ENCODE measurements around the gene EXOC6B.
A peak's percentile ranks its signal among the peaks of the same experiment; 100 is the strongest.

The EXOC6B gene

GRCh38 chr2:72181616-72182015 is 644.2 kb downstream of the EXOC6B start:
- no peak for DNase-seq (ENCODE audit: low read depth in 2 of 2, low spot score in 1 of 2)

- DNase-seq (ENCODE audit: low read depth in 2 of 2, low spot score in 1 of 2), result no peak
Measured at GRCh38 chr2:72180351-72180750, 645.5 kb downstream of the EXOC6B start.

GRCh38 chr2:72178551-72178950 is 647.3 kb downstream of the EXOC6B start:
- no peak for DNase-seq (ENCODE audit: low read depth in 2 of 2, low spot score in 1 of 2)

GRCh38 chr2:72176281-72176680 is 649.6 kb downstream of the EXOC6B start:
- no peak for DNase-seq (ENCODE audit: low read depth in 2 of 2, low spot score in 1 of 2)

GRCh38 chr2:72175636-72176035 is 650.2 kb downstream of the EXOC6B start:
- no peak for DNase-seq (ENCODE audit: low read depth in 2 of 2, low spot score in 1 of 2)

GRCh38 chr2:72173640-72174321 is 652.1 kb downstream of the EXOC6B start:
- DNase-seq (ENCODE audit: low read depth in 2 of 2, low spot score in 1 of 2), result no peak

GRCh38 chr2:72172478-72172877 is 653.4 kb downstream of the EXOC6B start:
- DNase-seq (ENCODE audit: low read depth in 2 of 2, low spot score in 1 of 2), result no peak

- no peak for DNase-seq (ENCODE audit: low read depth in 2 of 2, low spot score in 1 of 2)
Measured at GRCh38 chr2:72166279-72166678, 659.6 kb downstream of the EXOC6B start.

- DNase-seq (ENCODE audit: low read depth in 2 of 2, low spot score in 1 of 2), result no peak
Measured at GRCh38 chr2:72165792-72166191, 660.0 kb downstream of the EXOC6B start.

GRCh38 chr2:72162574-72162973 is 663.3 kb downstream of the EXOC6B start:
- DNase-seq (ENCODE audit: low read depth in 2 of 2, low spot score in 1 of 2), result no peak

- no peak for DNase-seq (ENCODE audit: low read depth in 2 of 2, low spot score in 1 of 2)
Measured at GRCh38 chr2:72159211-72159993, 666.4 kb downstream of the EXOC6B start.

- DNase-seq (ENCODE audit: low read depth in 2 of 2, low spot score in 1 of 2), result no peak
Measured at GRCh38 chr2:72157871-72158771, 667.7 kb downstream of the EXOC6B start.

GRCh38 chr2:72156872-72157271 is 669.0 kb downstream of the EXOC6B start:
- DNase-seq (ENCODE audit: low read depth in 2 of 2, low spot score in 1 of 2), result no peak

GRCh38 chr2:72155737-72156136 is 670.1 kb downstream of the EXOC6B start:
- no peak for DNase-seq (ENCODE audit: low read depth in 2 of 2, low spot score in 1 of 2)

- DNase-seq (ENCODE audit: low read depth in 2 of 2, low spot score in 1 of 2), result no peak
Measured at GRCh38 chr2:72155151-72155550, 670.7 kb downstream of the EXOC6B start.

GRCh38 chr2:72154386-72154975 is 671.4 kb downstream of the EXOC6B start:
- no peak for DNase-seq (ENCODE audit: low read depth in 2 of 2, low spot score in 1 of 2)

- no peak for DNase-seq (ENCODE audit: low read depth in 2 of 2, low spot score in 1 of 2)
Measured at GRCh38 chr2:72153924-72154323, 671.9 kb downstream of the EXOC6B start.

GRCh38 chr2:72153026-72153791 is 672.6 kb downstream of the EXOC6B start:
- no peak for DNase-seq (ENCODE audit: low read depth in 2 of 2, low spot score in 1 of 2)

GRCh38 chr2:72150861-72151356 is 674.9 kb downstream of the EXOC6B start:
- no peak for DNase-seq (ENCODE audit: low read depth in 2 of 2, low spot score in 1 of 2)

GRCh38 chr2:72150157-72150860 is 675.5 kb downstream of the EXOC6B start:
- peak in 1 of 2 donors; percentile 10 for DNase-seq (ENCODE audit: low read depth in 2 of 2, low spot score in 1 of 2)

Data from stimulated activated CD8-positive, alpha-beta memory T cell treated with anti-CD3 and anti-CD28 coated beads, Interleukin-4, amount 100 ng/mL, for 1 hour (primary cell).